Measurements from ENCODE around the gene UTS2B.

Gene UTS2B

GRCh38 chr3:191235331-191236314, 94.7 kb downstream of the UTS2B start:
- DNase-seq, result no peak

- no peak for DNase-seq
These were observed 96.1 kb downstream of the UTS2B start for GRCh38 chr3:191234216-191234615.

DNA sequence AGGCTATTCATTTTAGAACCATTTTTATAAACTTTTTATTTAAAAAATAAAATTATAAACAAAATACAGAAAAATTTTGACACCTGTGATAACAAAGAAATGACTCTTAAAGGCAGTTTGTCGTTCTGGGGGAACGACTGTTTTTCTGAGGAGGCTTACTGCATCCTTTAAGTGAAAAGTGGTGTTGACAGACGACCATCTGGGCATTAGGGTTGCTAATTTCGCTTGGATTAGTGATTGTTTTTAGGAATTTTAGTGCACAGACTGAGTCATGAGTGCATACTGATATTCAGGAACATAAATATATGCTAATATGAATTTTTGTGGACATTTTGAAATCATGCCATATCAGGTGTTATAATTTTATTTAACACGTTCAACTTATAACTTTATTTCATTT, 102.8 kb downstream of the UTS2B start:
- DNase-seq, result no peak

GRCh38 chr3:191221638-191222037, 108.7 kb downstream of the UTS2B start:
- DNase-seq, result no peak

DNA sequence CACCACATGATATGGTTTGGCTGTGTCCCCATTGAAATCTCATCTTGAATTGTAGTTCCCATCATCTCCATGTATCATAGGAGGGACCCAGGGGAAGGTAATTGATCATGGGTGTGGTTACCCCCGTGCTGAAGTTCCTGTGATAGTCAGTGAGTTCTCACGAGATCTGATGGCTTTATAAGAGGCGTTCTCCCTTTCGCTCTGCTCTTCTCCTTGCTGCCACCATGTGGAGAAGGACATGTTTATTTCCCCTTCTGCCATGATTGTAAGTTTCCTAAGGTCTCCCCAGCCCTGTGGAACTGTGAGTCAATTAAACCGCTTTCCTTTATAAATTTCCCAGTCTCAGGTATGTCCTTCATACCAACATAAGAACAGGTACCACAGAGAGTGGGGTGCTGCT, 109.4 kb downstream of the UTS2B start:
- DNase-seq, result no peak

GRCh38 chr3:191217301-191217700, 113.0 kb downstream of the UTS2B start:
- no peak for DNase-seq

Measured in GF-D8 (cell line).